Measurements from ENCODE around the gene MMP23B. TPM values are rescaled to one million over a fixed set of nuclear protein-coding genes. Genes with fewer than 3 reads are reported as not detected.

Gene MMP23B
- total RNA-seq, 4 donors from 2014 or later: 0.62 TPM; not detected in 3

DNA sequence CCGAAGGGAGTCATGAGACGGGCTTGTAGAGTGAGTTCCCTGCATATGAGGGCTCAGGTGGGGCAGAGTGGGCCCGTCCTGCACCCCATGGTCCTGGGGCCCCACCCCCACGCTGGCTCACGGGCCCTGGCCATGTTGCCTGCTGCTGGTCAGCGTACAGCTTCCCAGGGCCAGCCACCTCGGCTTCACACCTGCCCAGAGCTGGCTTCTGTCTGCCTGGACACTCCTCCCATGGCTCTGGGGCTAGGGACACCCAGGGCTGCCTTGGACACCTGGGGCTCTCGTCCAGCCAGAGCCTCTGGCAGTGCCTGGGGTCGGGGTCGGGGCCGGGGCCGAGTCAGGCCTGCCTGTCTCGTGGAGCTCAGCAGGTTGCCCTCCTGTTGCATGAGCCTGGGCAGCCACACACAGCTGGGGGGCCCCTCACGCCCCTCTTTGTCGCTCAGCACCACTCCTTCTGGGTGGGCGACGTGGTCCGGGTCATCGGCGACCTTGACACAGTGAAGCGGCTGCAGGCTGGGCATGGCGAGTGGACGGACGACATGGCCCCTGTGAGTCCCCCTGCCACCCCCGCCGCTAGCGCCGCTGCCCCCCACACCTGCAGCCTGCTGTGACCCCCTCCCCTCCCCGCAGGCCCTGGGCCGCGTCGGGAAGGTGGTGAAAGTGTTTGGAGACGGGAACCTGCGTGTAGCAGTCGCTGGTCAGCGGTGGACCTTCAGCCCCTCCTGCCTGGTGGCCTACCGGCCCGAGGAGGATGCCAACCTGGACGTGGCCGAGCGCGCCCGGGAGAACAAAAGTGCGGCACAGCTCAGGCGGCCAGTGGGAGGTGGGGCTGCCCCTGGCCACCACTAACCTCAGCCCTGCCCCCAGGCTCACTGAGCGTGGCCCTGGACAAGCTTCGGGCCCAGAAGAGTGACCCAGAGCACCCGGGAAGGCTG is 5.5 kb upstream of the MMP23B start:
- Histone ChIP-seq H3K27ac (no peak overlapping the region), H3K4me3 (no peak overlapping the region), H3K9me3 (no peaks in the 10 kb centered on the region), H3K4me1 (peaks cover 18 to 29% of the 10 kb centered on the region in 2 donors), H3K36me3 (peaks cover 0 to 18% of the 10 kb centered on the region in 2 donors), H3K27me3 (peaks cover 0 to 2% (median 0%) of the 10 kb centered on the region in 3 donors)
- ATAC-seq: no peak
- TF ChIP-seq, protein P1, sequence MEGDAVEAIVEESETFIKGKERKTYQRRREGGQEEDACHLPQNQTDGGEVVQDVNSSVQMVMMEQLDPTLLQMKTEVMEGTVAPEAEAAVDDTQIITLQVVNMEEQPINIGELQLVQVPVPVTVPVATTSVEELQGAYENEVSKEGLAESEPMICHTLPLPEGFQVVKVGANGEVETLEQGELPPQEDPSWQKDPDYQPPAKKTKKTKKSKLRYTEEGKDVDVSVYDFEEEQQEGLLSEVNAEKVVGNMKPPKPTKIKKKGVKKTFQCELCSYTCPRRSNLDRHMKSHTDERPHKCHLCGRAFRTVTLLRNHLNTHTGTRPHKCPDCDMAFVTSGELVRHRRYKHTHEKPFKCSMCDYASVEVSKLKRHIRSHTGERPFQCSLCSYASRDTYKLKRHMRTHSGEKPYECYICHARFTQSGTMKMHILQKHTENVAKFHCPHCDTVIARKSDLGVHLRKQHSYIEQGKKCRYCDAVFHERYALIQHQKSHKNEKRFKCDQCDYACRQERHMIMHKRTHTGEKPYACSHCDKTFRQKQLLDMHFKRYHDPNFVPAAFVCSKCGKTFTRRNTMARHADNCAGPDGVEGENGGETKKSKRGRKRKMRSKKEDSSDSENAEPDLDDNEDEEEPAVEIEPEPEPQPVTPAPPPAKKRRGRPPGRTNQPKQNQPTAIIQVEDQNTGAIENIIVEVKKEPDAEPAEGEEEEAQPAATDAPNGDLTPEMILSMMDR (IDR thresholded peaks at IDR 0.05 in 4 of 5, conservative IDR thresholded peaks at IDR 0.05 in 1 of 5): no peak
- no peak for TF ChIP-seq POLR2A (IDR thresholded peaks at IDR 0.05)
- intact Hi-C loops (cut with DNase I; ENCODE audit: low total_unique reads): no loop called here
- in situ Hi-C loops (cut with MboI; ENCODE audit: low sequenced_read_pairs in 4 of 4): no loop called here
- no peak for DNase-seq

GRCh38 chr1:1627261-1627828 is 4.6 kb upstream of the MMP23B start:
- no peaks in the 10 kb centered on the region for H3K9me3 ChIP-seq
- ATAC-seq (no peak), DNase-seq (no peak)
- peaks cover 0 to 18% of the 10 kb centered on the region in 2 donors for H3K36me3 ChIP-seq
- H3K4me3 ChIP-seq: no peak overlapping the region
- intact Hi-C loops (cut with DNase I; ENCODE audit: low total_unique reads): no loop called here
- in situ Hi-C loops (cut with MboI; ENCODE audit: low sequenced_read_pairs in 4 of 4): no loop called here
- no peak overlapping the region for H3K27ac ChIP-seq
- peaks cover 0 to 7% (median 3%) of the 10 kb centered on the region in 3 donors for H3K27me3 ChIP-seq
- H3K4me1 ChIP-seq: peaks cover 9 to 20% of the 10 kb centered on the region in 2 donors
- TF ChIP-seq, protein P1 (IDR thresholded peaks at IDR 0.05 in 4 of 5, conservative IDR thresholded peaks at IDR 0.05 in 1 of 5): no peak
- TF ChIP-seq POLR2A (IDR thresholded peaks at IDR 0.05): no peak

DNA sequence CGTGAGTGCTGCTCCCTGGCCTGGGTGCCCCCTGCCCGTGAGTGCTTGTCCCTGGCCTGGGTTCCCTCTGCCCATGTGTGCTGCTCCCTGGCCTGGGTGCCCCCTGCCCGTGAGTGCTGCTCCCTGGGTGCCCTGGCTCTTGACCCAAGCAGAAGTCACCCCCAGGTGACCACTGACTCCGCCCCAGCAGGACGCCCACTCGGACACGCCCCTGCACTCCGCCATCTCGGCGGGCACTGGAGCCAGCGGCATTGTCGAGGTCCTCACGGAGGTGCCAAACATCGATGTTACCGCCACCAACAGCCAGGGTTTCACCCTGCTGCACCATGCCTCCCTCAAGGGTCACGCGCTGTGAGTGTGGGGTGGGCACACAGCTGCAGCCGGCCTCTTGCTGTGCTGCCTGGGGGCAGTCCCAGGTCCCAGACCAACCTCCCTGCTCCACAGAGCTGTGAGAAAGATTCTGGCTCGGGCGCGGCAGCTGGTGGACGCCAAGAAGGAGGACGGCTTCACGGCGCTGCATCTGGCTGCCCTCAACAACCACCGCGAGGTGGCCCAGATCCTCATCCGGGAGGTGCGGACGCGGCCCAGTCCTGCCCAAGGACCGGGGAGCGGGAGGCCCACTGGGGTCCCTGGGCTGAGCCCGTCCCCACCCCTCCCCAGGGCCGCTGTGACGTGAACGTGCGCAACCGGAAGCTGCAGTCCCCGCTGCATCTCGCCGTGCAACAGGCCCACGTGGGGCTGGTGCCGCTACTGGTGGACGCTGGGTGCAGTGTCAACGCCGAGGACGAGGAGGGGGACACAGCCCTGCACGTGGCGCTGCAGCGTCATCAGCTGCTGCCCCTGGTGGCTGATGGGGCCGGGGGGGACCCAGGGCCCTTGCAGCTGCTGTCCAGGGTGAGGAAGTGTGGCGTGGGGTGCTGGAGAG is 3.9 kb upstream of the MMP23B start:
- intact Hi-C loops (cut with DNase I; ENCODE audit: low total_unique reads) (no loop called here), in situ Hi-C loops (cut with MboI; ENCODE audit: low sequenced_read_pairs in 4 of 4) (no loop called here)
- Histone ChIP-seq H3K9me3 (no peaks in the 10 kb centered on the region), H3K27me3 (peaks cover 0 to 7% (median 3%) of the 10 kb centered on the region in 3 donors), H3K36me3 (peaks cover 0 to 18% of the 10 kb centered on the region in 2 donors), H3K27ac (no peak overlapping the region), H3K4me3 (no peak overlapping the region), H3K4me1 (peaks cover 2 to 13% of the 10 kb centered on the region in 2 donors)
- no peak for ATAC-seq
- no peak for TF ChIP-seq POLR2A (IDR thresholded peaks at IDR 0.05)
- TF ChIP-seq, protein P1 (IDR thresholded peaks at IDR 0.05 in 4 of 5, conservative IDR thresholded peaks at IDR 0.05 in 1 of 5): no peak
- no peak for DNase-seq

- ATAC-seq (no peak), DNase-seq (no peak)
- Histone ChIP-seq H3K27me3 (peaks cover 0 to 7% (median 3%) of the 10 kb centered on the region in 3 donors), H3K4me1 (peaks cover 0 to 5% of the 10 kb centered on the region in 2 donors), H3K36me3 (peaks cover 0 to 18% of the 10 kb centered on the region in 2 donors), H3K9me3 (no peaks in the 10 kb centered on the region), H3K4me3 (no peak overlapping the region), H3K27ac (no peak overlapping the region)
- TF ChIP-seq POLR2A (IDR thresholded peaks at IDR 0.05): no peak
- TF ChIP-seq, protein P1 (IDR thresholded peaks at IDR 0.05 in 4 of 5, conservative IDR thresholded peaks at IDR 0.05 in 1 of 5): no peak
- intact Hi-C loops (cut with DNase I; ENCODE audit: low total_unique reads): no loop called here
- in situ Hi-C loops (cut with MboI; ENCODE audit: low sequenced_read_pairs in 4 of 4): no loop called here
Measured at GRCh38 chr1:1628754-1629429, 3.1 kb upstream of the MMP23B start.

Data from gastrocnemius medialis (tissue), 4 donors.